ENCODE data around the gene AVP.

Gene AVP

DNA sequence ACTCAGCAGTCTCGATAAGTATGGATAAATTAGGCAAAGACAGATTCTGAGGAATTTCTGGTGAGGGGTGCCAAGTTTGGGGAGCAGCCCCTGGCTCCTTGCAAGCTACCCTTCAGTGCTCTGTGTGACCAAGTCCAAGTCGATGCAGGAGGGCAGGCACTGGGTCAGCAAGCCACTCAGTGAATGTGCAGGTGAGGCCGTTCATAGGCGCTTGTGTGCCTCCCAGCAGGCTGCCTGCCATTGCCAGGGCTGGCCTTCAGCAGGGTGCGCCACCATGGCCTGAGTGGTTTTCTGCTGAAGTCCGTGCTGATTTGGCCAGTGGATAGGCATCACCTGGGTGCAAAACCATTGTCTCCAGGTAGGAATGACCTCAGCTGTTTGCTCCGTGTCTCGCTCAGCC, 44.4 kb downstream of the AVP start:
- H3K36me3 ChIP-seq (ENCODE audit: insufficient read depth, low read length) = peaks cover 22% of the 10 kb centered on the region

DNA sequence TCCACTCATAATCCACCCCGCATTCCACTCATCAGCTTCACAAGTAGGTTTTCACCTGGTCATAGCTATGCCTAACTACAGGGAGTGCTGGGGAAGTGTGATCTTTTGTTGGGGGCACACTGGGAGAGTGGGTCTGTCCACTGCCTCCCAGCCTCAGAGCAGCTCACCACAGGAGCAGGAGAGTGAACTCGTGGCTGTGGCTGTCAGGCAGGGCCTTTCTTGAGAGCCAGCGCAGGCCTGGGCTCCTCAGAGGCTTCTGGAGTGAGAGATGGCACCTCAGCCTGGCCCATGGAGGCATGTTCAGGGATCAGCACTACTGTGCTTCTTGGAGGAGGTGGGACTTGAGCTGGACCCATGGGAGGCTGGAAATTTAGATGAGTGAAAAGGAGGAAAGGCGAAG, 45.1 kb downstream of the AVP start:
- H3K9me3 ChIP-seq (ENCODE audit: control insufficient read depth, insufficient read depth, low read length) = no peaks in the 10 kb centered on the region
- no peak overlapping the region for H3K9ac ChIP-seq (ENCODE audit: low read depth, low read length)
- peaks cover 11% of the 10 kb centered on the region for H3K4me1 ChIP-seq (ENCODE audit: insufficient read depth, low read length)
- peaks cover 22% of the 10 kb centered on the region for H3K36me3 ChIP-seq (ENCODE audit: insufficient read depth, low read length)

More for the DNA sequence above, 44.4 kb downstream of the AVP start:
- Histone ChIP-seq H3K9ac (ENCODE audit: low read depth, low read length) (no peak overlapping the region), H3K4me1 (ENCODE audit: insufficient read depth, low read length) (peaks cover 11% of the 10 kb centered on the region), H3K9me3 (ENCODE audit: control insufficient read depth, insufficient read depth, low read length) (no peaks in the 10 kb centered on the region)

DNA sequence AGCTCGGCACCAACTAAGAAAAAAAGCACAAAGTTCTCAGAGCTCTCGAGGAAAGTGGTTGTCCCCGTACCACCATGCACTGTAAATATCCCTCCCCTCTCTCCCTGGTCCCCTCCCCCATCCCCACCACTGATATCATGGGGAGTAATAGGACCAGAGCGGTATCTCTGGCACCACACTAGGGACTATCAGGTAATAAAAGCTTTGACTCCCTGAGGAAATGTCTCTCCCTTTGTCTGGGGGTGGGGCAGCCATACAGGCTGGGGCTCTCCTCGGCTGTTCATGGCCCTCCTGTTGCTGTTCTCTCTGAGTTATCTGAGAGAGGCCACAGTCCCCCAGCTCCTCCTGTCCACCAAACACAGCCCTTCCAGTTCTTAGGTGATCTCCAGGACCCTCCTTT, 46.1 kb downstream of the AVP start:
- H3K4me1 ChIP-seq (ENCODE audit: insufficient read depth, low read length) = peaks cover 11% of the 10 kb centered on the region
- H3K36me3 ChIP-seq (ENCODE audit: insufficient read depth, low read length) = peaks cover 22% of the 10 kb centered on the region
- no peak overlapping the region for H3K9ac ChIP-seq (ENCODE audit: low read depth, low read length)
- H3K9me3 ChIP-seq (ENCODE audit: control insufficient read depth, insufficient read depth, low read length) = no peaks in the 10 kb centered on the region

DNA sequence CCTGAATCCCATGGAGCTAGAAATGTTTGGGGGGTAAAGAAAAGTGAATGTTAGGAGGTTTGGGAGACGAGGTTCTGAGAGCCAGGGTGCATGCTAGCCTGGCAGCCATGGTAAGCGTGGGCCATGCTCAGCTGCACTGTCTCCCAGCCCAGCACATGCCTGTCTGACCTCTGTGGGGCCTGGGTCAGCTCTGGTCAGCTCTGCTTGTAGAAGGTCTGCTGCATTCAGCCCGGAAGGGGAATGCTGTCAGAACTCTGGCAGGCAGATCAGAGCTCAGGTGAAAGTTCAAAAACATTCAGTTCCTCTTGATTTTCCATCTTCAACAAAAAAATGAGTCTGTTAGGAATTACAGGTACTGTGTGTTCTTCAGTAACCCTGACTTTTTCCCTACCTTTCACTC, 46.9 kb downstream of the AVP start:
- H3K9me3 ChIP-seq (ENCODE audit: control insufficient read depth, insufficient read depth, low read length) = no peaks in the 10 kb centered on the region
- H3K36me3 ChIP-seq (ENCODE audit: insufficient read depth, low read length) = peaks cover 22% of the 10 kb centered on the region
- peaks cover 10% of the 10 kb centered on the region for H3K4me1 ChIP-seq (ENCODE audit: insufficient read depth, low read length)
- H3K9ac ChIP-seq (ENCODE audit: low read depth, low read length) = no peak overlapping the region

DNA sequence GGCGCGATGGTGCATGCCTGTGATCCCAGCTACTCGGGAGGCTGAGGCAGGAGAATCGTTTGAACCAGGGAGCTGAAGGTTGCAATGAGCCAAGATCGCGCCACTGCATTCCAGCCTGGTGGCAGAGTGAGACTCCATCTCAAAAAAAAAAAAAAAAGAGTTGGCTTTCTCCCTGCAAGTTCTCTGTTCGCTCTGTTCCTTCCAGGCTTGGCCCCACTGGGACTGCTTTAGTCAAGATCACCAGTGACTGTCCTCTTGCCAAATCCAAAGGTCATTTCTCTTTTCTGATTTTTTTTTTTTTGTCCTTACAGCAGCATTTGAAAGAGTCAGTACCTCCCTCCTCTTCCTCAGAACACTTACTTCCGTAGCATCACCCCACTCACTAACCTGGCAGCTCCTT, 51.9 kb downstream of the AVP start:
- H3K9me3 ChIP-seq (ENCODE audit: control insufficient read depth, insufficient read depth, low read length) = no peaks in the 10 kb centered on the region
- peaks cover 13% of the 10 kb centered on the region for H3K36me3 ChIP-seq (ENCODE audit: insufficient read depth, low read length)
- no peak overlapping the region for H3K9ac ChIP-seq (ENCODE audit: low read depth, low read length)
- H3K4me1 ChIP-seq (ENCODE audit: insufficient read depth, low read length) = no peaks in the 10 kb centered on the region
